Endothelial cell of umbilical vein (primary cell): ENCODE data around the gene ACER2.

ENCODE experiments used
- CTCF ChIP-seq, 2 donors: IDR thresholded peaks; 1 replicate in 1 of 2; 2 replicates in 1 of 2; pipeline ENCODE4 v1.5.1; 2011; ENCODE audit warnings: low read length in 2 of 2, mild to moderate bottlenecking in 2 of 2, moderate library complexity in 2 of 2, control low read depth in 1 of 2, inconsistent platforms in 1 of 2, low read depth in 1 of 2; ENCODE audit not compliant: insufficient read depth in 1 of 2; ENCODE audit errors: extremely low read depth in 1 of 2
- EZH2 ChIP-seq: IDR thresholded peaks from 2 replicates; pipeline ENCODE4 v1.6.1; 2012; ENCODE audit warnings: borderline replicate concordance, low read depth, mild to moderate bottlenecking, moderate library complexity, low read length, inconsistent platforms; ENCODE audit not compliant: severe bottlenecking
- FOS ChIP-seq: IDR thresholded peaks from 2 replicates; pipeline ENCODE4 v1.6.1; 2011; ENCODE audit warnings: mild to moderate bottlenecking, low read length, moderate library complexity, borderline replicate concordance; ENCODE audit not compliant: insufficient read depth
- GATA2 ChIP-seq: IDR thresholded peaks from 2 replicates; pipeline ENCODE4 v1.7.0; 2011; ENCODE audit warnings: low read depth, mild to moderate bottlenecking, moderate library complexity, mixed read lengths, low read length; ENCODE audit not compliant: insufficient read length, insufficient read depth
- JUN ChIP-seq: IDR thresholded peaks from 2 replicates; pipeline ENCODE4 v1.6.1; 2011; ENCODE audit warnings: borderline replicate concordance, low read depth; ENCODE audit not compliant: insufficient read length, insufficient read depth
- MAX ChIP-seq: IDR thresholded peaks from 2 replicates; pipeline ENCODE4 v1.6.1; 2011; ENCODE audit not compliant: insufficient read depth, insufficient read length
- MYC ChIP-seq: IDR thresholded peaks from one replicate; pipeline ENCODE4 v1.6.1; 2011; ENCODE audit warnings: mild to moderate bottlenecking, low read depth, low read length
- POLR2A ChIP-seq: IDR thresholded peaks from 2 replicates; pipeline ENCODE4 v1.6.1; 2012; ENCODE audit warnings: low read depth, mild to moderate bottlenecking, control low read depth, low read length
- POLR2AphosphoS5 ChIP-seq: IDR thresholded peaks from 2 replicates; pipeline ENCODE4 v1.6.1; 2012; ENCODE audit warnings: low read depth, mild to moderate bottlenecking, control low read depth, low read length, moderate library complexity; ENCODE audit not compliant: insufficient read depth

GRCh38 chr9:19440376-19440775 is 31.6 kb downstream of the ACER2 start:
- TF ChIP-seq CTCF (IDR thresholded peaks at IDR 0.05; ENCODE audit: extremely low read depth in 1 of 2, insufficient read depth in 1 of 2, low read depth in 1 of 2, low read length in 2 of 2) (no peak), MAX (no peak), POLR2A (no peak), POLR2AphosphoS5 (no peak), EZH2 (no peak), GATA2 (no peak), FOS (no peak), MYC (no peak), JUN (no peak)
